HPDE6-E6E7 (cell line): ENCODE data around the gene SLX4IP.

Source experiments
- DNase-seq: peaks from one replicate; pipeline ENCODE4 v3.0.0; 2011; ENCODE audit warnings: missing footprints; ENCODE audit errors: extremely low spot score

Gene SLX4IP

GRCh38 chr20:10648651-10649050, 213.5 kb downstream of the SLX4IP start:
- DNase-seq: no peak

- DNase-seq: no peak
These were observed 214.1 kb downstream of the SLX4IP start for GRCh38 chr20:10649080-10649796.

- no peak for DNase-seq
These were observed 214.7 kb downstream of the SLX4IP start for GRCh38 chr20:10649797-10650160.

- DNase-seq: no peak
These were observed 216.3 kb downstream of the SLX4IP start for GRCh38 chr20:10651227-10651990.

GRCh38 chr20:10652185-10652584, 217.1 kb downstream of the SLX4IP start:
- no peak for DNase-seq

GRCh38 chr20:10652660-10653261, 217.7 kb downstream of the SLX4IP start:
- no peak for DNase-seq

GRCh38 chr20:10653599-10654249, 218.6 kb downstream of the SLX4IP start:
- no peak for DNase-seq

GRCh38 chr20:10654250-10654610, 219.1 kb downstream of the SLX4IP start:
- no peak for DNase-seq

- peak; percentile 82 for DNase-seq
These were observed 219.5 kb downstream of the SLX4IP start for GRCh38 chr20:10654630-10655029.

GRCh38 chr20:10655720-10656669, 220.9 kb downstream of the SLX4IP start:
- no peak for DNase-seq

- DNase-seq: no peak
These were observed 222.3 kb downstream of the SLX4IP start for GRCh38 chr20:10657453-10657852.

GRCh38 chr20:10658051-10658823, 223.1 kb downstream of the SLX4IP start:
- no peak for DNase-seq

- DNase-seq: no peak
These were observed 223.9 kb downstream of the SLX4IP start for GRCh38 chr20:10658876-10659632.

- no peak for DNase-seq
These were observed 224.8 kb downstream of the SLX4IP start for GRCh38 chr20:10659651-10660601.

- DNase-seq: no peak
These were observed 225.6 kb downstream of the SLX4IP start for GRCh38 chr20:10660661-10661060.

GRCh38 chr20:10661261-10661660, 226.2 kb downstream of the SLX4IP start:
- DNase-seq: no peak

GRCh38 chr20:10662151-10662550, 227.0 kb downstream of the SLX4IP start:
- DNase-seq: no peak

GRCh38 chr20:10662661-10663458, 227.8 kb downstream of the SLX4IP start:
- DNase-seq: no peak
